Astrocyte (in vitro differentiated cells and primary cell): ENCODE data around the gene STK26. TPM values are rescaled to one million over a fixed set of nuclear protein-coding genes. Genes with fewer than 3 reads are reported as not detected.

Source experiments
- DNase-seq: peaks from one replicate; pipeline ENCODE4 v3.0.0-alpha.2; 2010; ENCODE audit warnings: low read depth
- FAIRE-seq: peaks from 2 replicates; lab custom pipeline; 2011; peaks lifted over from hg19 to GRCh38; lab: Jason Lieb, UNC
- H2AFZ ChIP-seq: 2 replicates; pipeline ENCODE4 v1.6.0; 2012; ENCODE audit warnings: low read depth, low read length, inconsistent platforms
- H3K27ac ChIP-seq: 2 replicates; pipeline ENCODE4 v1.5.1; 2011; ENCODE audit warnings: low read depth, low read length, inconsistent platforms
- H3K27me3 ChIP-seq: 2 replicates; pipeline ENCODE4 v1.6.0; 2011; ENCODE audit warnings: low read length, inconsistent platforms; ENCODE audit not compliant: insufficient read depth
- H3K36me3 ChIP-seq: 2 replicates; pipeline ENCODE4 v1.5.1; 2011; ENCODE audit warnings: low read length, inconsistent platforms; ENCODE audit not compliant: insufficient read depth
- H3K4me1 ChIP-seq: 2 replicates; pipeline ENCODE4 v1.5.1; 2011; ENCODE audit warnings: low read length, inconsistent platforms; ENCODE audit not compliant: insufficient read depth
- H3K4me2 ChIP-seq: 2 replicates; pipeline ENCODE4 v1.6.0; 2012; ENCODE audit warnings: low read length, inconsistent platforms
- H3K4me3 ChIP-seq: 2 replicates; pipeline ENCODE4 v1.5.1; 2011; ENCODE audit warnings: low read depth, mild to moderate bottlenecking, low read length, inconsistent platforms; ENCODE audit not compliant: insufficient read depth
- H3K79me2 ChIP-seq: 2 replicates; pipeline ENCODE4 v1.6.0; 2012; ENCODE audit warnings: mild to moderate bottlenecking, low read length, inconsistent platforms; ENCODE audit not compliant: insufficient read depth
- H3K9ac ChIP-seq: 2 replicates; pipeline ENCODE4 v1.6.0; 2012; ENCODE audit warnings: mild to moderate bottlenecking, low read length, inconsistent platforms
- H3K9me3 ChIP-seq: 2 replicates; pipeline ENCODE4 v1.5.1; 2012; ENCODE audit warnings: low read depth, mild to moderate bottlenecking, low read length, inconsistent platforms; ENCODE audit not compliant: insufficient read depth
- H4K20me1 ChIP-seq: 2 replicates; pipeline ENCODE4 v1.6.0; 2012; ENCODE audit warnings: low read length, inconsistent platforms; ENCODE audit not compliant: insufficient read depth
- H3K27ac Mint-ChIP-seq: one replicate; pipeline ENCODE4 v1.8.0; 2021; ENCODE audit warnings: mild to moderate bottlenecking, mixed read lengths; ENCODE audit not compliant: unreplicated experiment
- H3K27me3 Mint-ChIP-seq: one replicate; pipeline ENCODE4 v1.8.0; 2021; ENCODE audit warnings: low read depth, mixed read lengths; ENCODE audit not compliant: unreplicated experiment
- H3K36me3 Mint-ChIP-seq: one replicate; pipeline ENCODE4 v1.8.0; 2021; ENCODE audit warnings: low read depth, mixed read lengths; ENCODE audit not compliant: unreplicated experiment
- H3K4me1 Mint-ChIP-seq: one replicate; pipeline ENCODE4 v1.8.0; 2021; ENCODE audit warnings: low read depth, mixed read lengths; ENCODE audit not compliant: unreplicated experiment
- H3K4me3 Mint-ChIP-seq: one replicate; pipeline ENCODE4 v1.8.0; 2021; ENCODE audit warnings: mild to moderate bottlenecking, moderate library complexity, mixed read lengths; ENCODE audit not compliant: unreplicated experiment
- H3K9me3 Mint-ChIP-seq: one replicate; pipeline ENCODE4 v1.8.0; 2021; ENCODE audit warnings: mild to moderate bottlenecking, mixed read lengths; ENCODE audit not compliant: unreplicated experiment
- CTCF ChIP-seq: IDR thresholded peaks from 2 replicates; pipeline ENCODE4 v1.5.1; 2011; ENCODE audit warnings: low read depth, mild to moderate bottlenecking, inconsistent platforms, low read length, moderate library complexity; ENCODE audit not compliant: insufficient read depth
- EZH2 ChIP-seq: IDR thresholded peaks from 2 replicates; pipeline ENCODE4 v1.6.1; 2012; ENCODE audit warnings: mild to moderate bottlenecking, low read length, inconsistent platforms; ENCODE audit not compliant: insufficient read depth
- total RNA-seq: library from RNA; stranded (reverse); gene quantifications from 2 replicates; pipeline ENCODE4 v1.2.1, GENCODE V29; 2021

STK26 gene
- total RNA-seq, 1 donor from 2014 or later = 69.4 TPM

GRCh38 chrX:131987252-131987651, 35.9 kb upstream of the STK26 start:
- FAIRE-seq = peak; percentile 13
- no peaks in the 10 kb centered on the region for H3K9me3 Mint-ChIP-seq

GRCh38 chrX:131988236-131988635, 34.9 kb upstream of the STK26 start:
- Histone ChIP-seq H3K79me2 (no peaks in the 10 kb centered on the region), H3K27me3 (no peaks in the 10 kb centered on the region), H3K4me2 (no peak overlapping the region), H2AFZ (no peak overlapping the region), H4K20me1 (no peaks in the 10 kb centered on the region), H3K4me3 (no peak overlapping the region), H3K9ac (no peak overlapping the region), H3K4me1 (no peaks in the 10 kb centered on the region), H3K27ac (no peak overlapping the region), H3K36me3 (no peaks in the 10 kb centered on the region), H3K9me3 (no peaks in the 10 kb centered on the region)
- H3K36me3 Mint-ChIP-seq = no peaks in the 10 kb centered on the region
- FAIRE-seq (no peak), DNase-seq (no peak)
- H3K27ac Mint-ChIP-seq = no peak overlapping the region
- H3K4me3 Mint-ChIP-seq = no peak overlapping the region
- H3K4me1 Mint-ChIP-seq = peaks cover 9% of the 10 kb centered on the region
- no peaks in the 10 kb centered on the region for H3K9me3 Mint-ChIP-seq
- no peaks in the 10 kb centered on the region for H3K27me3 Mint-ChIP-seq
- TF ChIP-seq CTCF = no peak
- no peak for TF ChIP-seq EZH2

More at GRCh38 chrX:131987252-131987651, 35.9 kb upstream of the STK26 start:
- no peaks in the 10 kb centered on the region for H4K20me1 ChIP-seq
- no peak for DNase-seq
- peaks cover 2% of the 10 kb centered on the region for H3K27me3 Mint-ChIP-seq
- no peaks in the 10 kb centered on the region for H3K36me3 ChIP-seq
- H3K27ac Mint-ChIP-seq = no peak overlapping the region
- TF ChIP-seq EZH2 = no peak
- H3K79me2 ChIP-seq = no peaks in the 10 kb centered on the region
- no peaks in the 10 kb centered on the region for H3K36me3 Mint-ChIP-seq
- H2AFZ ChIP-seq = no peak overlapping the region
- H3K27me3 ChIP-seq = no peaks in the 10 kb centered on the region
- H3K4me2 ChIP-seq = no peak overlapping the region
- no peaks in the 10 kb centered on the region for H3K9me3 ChIP-seq
- no peak overlapping the region for H3K4me3 ChIP-seq
- no peak overlapping the region for H3K4me3 Mint-ChIP-seq
- no peak overlapping the region for H3K9ac ChIP-seq
- peaks cover 9% of the 10 kb centered on the region for H3K4me1 Mint-ChIP-seq
- no peaks in the 10 kb centered on the region for H3K4me1 ChIP-seq
- no peak overlapping the region for H3K27ac ChIP-seq

DNA sequence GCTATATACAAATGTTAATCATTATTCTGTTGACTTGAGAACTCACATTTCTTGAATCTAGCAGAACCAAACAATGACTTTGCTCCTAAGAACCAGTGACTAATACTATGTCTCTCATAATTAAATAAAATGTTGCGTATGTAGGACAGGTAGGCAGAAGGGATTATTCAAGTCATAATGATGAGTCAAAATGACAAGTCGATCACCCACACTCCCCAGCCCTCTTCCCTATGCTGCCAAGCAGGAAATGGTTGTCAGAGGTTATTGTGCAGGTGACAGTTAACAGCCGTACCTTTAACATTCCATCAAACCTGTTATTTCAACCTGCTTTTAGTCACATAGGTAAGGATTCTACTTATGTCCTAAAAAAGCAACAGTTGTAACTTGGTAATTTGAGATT, 22.0 kb upstream of the STK26 start:
- no peak overlapping the region for H3K27ac ChIP-seq
- H3K4me1 ChIP-seq = no peaks in the 10 kb centered on the region
- Mint-ChIP-seq H3K36me3 (no peaks in the 10 kb centered on the region), H3K4me1 (peaks cover 3% of the 10 kb centered on the region), H3K4me3 (no peak overlapping the region), H3K27ac (no peak overlapping the region), H3K27me3 (no peaks in the 10 kb centered on the region), H3K9me3 (no peaks in the 10 kb centered on the region)
- H3K4me2 ChIP-seq = no peak overlapping the region
- no peaks in the 10 kb centered on the region for H3K79me2 ChIP-seq
- peak; percentile 95 for FAIRE-seq
- DNase-seq = no peak
- no peaks in the 10 kb centered on the region for H4K20me1 ChIP-seq
- H3K36me3 ChIP-seq = no peaks in the 10 kb centered on the region
- no peak overlapping the region for H2AFZ ChIP-seq
- TF ChIP-seq EZH2 (no peak), CTCF (no peak)
- no peak overlapping the region for H3K4me3 ChIP-seq
- no peaks in the 10 kb centered on the region for H3K27me3 ChIP-seq
- no peaks in the 10 kb centered on the region for H3K9me3 ChIP-seq
- H3K9ac ChIP-seq = no peak overlapping the region
